AG04450 (cell line): Measurements from ENCODE around the gene INPP5A. TPM values are rescaled to one million over a fixed set of nuclear protein-coding genes. Genes with fewer than 3 reads are reported as not detected.

Experiments used
- CTCF ChIA-PET: fragments of 300-600, 350-600 bp; formaldehyde crosslinking; extraction: SDS; loops from one replicate; lab custom pipeline; 2022; ENCODE audit warnings: antibody characterized with exemption, inconsistent platforms; lab: Charles Lee
- POLR2A ChIA-PET: fragments of 350-600 bp; formaldehyde crosslinking; extraction: SDS; loops from one replicate; lab custom pipeline; 2021; ENCODE audit warnings: antibody characterized with exemption, inconsistent platforms; lab: Yijun Ruan, JAX
- DNase-seq: peaks from one replicate; pipeline ENCODE4 v3.0.0-alpha.2; 2011; ENCODE audit warnings: low read depth, low spot score
- H3K27ac ChIP-seq: one replicate; pipeline ENCODE4 v1.5.1; 2012; ENCODE audit warnings: low read depth, low read length, control low read depth
- H3K27me3 ChIP-seq: one replicate; pipeline ENCODE4 v1.6.0; 2012; ENCODE audit warnings: low read length; ENCODE audit not compliant: control insufficient read depth, insufficient read depth
- H3K4me3 ChIP-seq: 2 replicates; pipeline ENCODE4 v1.5.1; 2011; ENCODE audit warnings: mild to moderate bottlenecking, low read depth, low read length, control low read depth
- H3K9me3 ChIP-seq: 2 replicates; pipeline ENCODE4 v1.5.1; 2012; ENCODE audit warnings: low read length; ENCODE audit not compliant: control insufficient read depth, insufficient read depth
- polyA plus RNA-seq: library from polyadenylated mRNA; depleted of rRNA; stranded (reverse); fragments of >200 nt; gene quantifications from 2 replicates; pipeline ENCODE4 v1.2.3, GENCODE V29; 2011
- TF ChIP-seq, protein P1 (sequence below): IDR thresholded peaks from 2 replicates; pipeline ENCODE4 v1.5.1; 2011; ENCODE audit warnings: low read depth, low read length, control low read depth, inconsistent platforms

INPP5A gene
- polyA plus RNA-seq, 1 experiment, result 22.5 TPM

DNA sequence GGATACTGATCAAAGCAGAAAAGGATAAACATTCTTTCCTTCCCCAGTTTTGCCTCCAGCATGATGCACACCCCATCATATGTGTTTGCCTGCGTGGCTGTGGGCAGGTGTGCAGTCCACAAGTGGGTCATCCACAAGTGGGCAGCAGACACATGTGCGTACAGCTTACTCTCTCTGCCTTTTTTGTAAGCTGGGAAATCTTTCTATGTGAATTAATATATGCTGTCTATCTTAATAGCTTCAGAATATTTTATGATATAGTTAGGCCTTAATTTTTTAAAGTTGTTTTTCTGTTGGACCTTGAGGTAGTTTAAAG, 80.1 kb downstream of the INPP5A start:
- ChIA-PET CTCF (no interaction called here), POLR2A (no interaction called here)
- TF ChIP-seq, protein P1, sequence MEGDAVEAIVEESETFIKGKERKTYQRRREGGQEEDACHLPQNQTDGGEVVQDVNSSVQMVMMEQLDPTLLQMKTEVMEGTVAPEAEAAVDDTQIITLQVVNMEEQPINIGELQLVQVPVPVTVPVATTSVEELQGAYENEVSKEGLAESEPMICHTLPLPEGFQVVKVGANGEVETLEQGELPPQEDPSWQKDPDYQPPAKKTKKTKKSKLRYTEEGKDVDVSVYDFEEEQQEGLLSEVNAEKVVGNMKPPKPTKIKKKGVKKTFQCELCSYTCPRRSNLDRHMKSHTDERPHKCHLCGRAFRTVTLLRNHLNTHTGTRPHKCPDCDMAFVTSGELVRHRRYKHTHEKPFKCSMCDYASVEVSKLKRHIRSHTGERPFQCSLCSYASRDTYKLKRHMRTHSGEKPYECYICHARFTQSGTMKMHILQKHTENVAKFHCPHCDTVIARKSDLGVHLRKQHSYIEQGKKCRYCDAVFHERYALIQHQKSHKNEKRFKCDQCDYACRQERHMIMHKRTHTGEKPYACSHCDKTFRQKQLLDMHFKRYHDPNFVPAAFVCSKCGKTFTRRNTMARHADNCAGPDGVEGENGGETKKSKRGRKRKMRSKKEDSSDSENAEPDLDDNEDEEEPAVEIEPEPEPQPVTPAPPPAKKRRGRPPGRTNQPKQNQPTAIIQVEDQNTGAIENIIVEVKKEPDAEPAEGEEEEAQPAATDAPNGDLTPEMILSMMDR, result no peak
- Histone ChIP-seq H3K9me3 (peaks cover 10% of the 10 kb centered on the region), H3K4me3 (no peak overlapping the region), H3K27me3 (no peaks in the 10 kb centered on the region), H3K27ac (no peak overlapping the region)
- DNase-seq, result no peak

DNA sequence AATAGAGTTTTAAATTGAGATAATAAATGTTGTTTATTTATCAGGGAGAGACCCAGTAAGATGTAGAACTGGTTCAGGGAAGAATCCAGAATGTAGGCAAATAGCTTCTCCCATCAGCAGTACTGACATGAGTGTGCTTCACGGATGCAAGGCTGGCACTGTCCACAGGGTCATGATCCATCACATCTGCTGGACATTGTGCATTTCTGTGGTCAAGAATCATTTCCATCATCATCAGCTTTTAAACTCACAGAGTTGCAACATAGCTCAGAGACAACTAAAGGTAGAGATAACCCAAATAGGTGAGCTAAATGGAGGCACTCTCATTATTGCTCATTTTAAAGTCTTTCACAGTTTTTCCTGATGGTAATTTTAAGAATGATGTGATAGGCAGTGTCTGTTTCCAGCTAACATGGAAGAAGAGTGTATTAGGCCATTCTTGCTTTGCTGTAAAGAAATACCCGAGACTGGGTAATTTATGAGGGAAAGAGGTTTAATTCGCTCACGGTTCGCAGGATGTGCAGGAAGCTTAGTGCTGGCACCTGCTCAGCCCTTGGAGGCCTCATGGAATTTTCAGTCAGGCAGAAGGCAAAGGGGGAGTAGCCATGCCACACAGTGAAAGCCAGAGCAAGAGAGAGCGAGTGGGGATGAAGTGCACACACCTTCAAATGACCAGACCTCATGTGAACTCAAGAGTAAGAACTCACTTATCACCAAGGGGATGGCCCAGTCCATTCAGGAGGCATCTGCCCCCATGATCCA, 80.8 kb downstream of the INPP5A start:
- DNase-seq, result no peak
- POLR2A ChIA-PET, result no interaction called here
- CTCF ChIA-PET, result interaction anchor here (0.5 kb wide), 1 partner anchor 17 kb away, joined by 6 read pairs; no protein-coding TSS in a partner anchor
- TF ChIP-seq, protein P1, result no peak
- peaks cover 10% of the 10 kb centered on the region for H3K9me3 ChIP-seq
- H3K27ac ChIP-seq, result no peak overlapping the region
- H3K4me3 ChIP-seq, result no peak overlapping the region
- H3K27me3 ChIP-seq, result no peaks in the 10 kb centered on the region

DNA sequence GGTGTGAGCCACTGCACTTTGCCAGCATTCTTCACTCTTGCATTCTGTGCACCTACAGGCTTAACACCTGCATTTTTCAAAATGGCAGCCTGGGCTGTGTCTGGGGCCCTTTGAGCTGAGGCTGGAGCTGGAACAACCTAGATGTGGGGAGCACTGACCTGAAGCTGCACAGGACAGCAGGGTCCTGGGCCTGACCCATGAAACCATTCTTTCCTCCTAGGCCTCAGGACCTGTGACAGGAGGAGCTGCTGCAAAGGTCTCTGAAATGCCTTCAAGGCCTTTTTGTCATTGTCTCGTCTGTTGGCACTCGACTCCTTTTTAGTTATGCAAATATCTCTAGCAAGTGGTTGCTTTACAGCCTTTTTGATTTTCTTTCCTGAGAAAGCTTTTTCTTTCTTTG, 82.3 kb downstream of the INPP5A start:
- ChIA-PET CTCF (no interaction called here), POLR2A (no interaction called here)
- no peak overlapping the region for H3K27ac ChIP-seq
- no peak overlapping the region for H3K4me3 ChIP-seq
- no peak for DNase-seq
- no peaks in the 10 kb centered on the region for H3K27me3 ChIP-seq
- TF ChIP-seq, protein P1, result no peak
- peaks cover 10% of the 10 kb centered on the region for H3K9me3 ChIP-seq

DNA sequence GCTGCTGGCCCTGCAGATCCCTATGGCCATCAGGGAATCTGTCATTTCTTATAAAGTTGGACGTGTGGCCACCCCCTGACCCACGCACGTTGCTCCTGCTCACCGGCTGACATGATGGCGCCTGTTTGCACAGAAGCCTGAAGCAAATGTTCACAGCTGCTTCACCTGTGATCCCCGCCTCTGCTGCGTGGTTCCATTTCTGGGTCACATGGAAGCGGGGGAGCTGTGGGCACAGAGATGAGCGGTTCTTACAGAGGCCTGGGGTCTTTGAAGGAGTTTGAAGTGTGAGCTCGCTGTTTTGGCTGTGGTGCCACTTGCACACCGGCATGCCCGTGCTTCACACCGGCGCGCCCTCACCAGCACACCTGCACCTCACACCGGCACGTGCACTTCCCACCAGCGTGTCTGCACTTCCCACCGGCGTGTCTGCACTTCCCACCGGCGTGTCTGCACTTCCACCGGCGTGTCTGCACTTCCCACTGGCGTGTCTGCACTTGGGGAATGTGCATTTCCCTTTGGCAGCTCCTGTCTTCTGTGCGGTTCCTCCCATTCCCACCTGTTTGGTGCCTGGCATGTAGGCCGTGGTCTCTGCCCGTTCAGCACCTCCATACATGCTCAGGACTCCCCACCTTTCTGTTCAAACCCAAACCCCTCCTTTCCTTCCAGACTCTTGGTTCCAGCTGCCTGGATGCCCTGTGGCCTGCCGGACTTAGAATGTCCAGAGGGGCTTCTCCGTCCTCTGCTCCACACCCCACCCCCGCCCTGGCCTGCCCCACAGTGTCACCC, 86.7 kb downstream of the INPP5A start:
- Histone ChIP-seq H3K27ac (no peak overlapping the region), H3K27me3 (no peaks in the 10 kb centered on the region), H3K9me3 (peaks cover 9% of the 10 kb centered on the region), H3K4me3 (no peak overlapping the region)
- ChIA-PET POLR2A (no interaction called here), CTCF (no interaction called here)
- TF ChIP-seq, protein P1, result no peak
- no peak for DNase-seq
